ENCODE measurements around the gene PTPRC.

Gene PTPRC

GRCh38 chr1:198622001-198622400 lies 16.8 kb upstream of the PTPRC start:
- DNase-seq, result no peak

- no peak for DNase-seq
These were observed 14.8 kb upstream of the PTPRC start for GRCh38 chr1:198623752-198624647.

GRCh38 chr1:198624648-198624980 lies 14.2 kb upstream of the PTPRC start:
- no peak for DNase-seq

- no peak for DNase-seq
These were observed 11.3 kb upstream of the PTPRC start for GRCh38 chr1:198627436-198628066.

GRCh38 chr1:198628067-198628455 lies 10.8 kb upstream of the PTPRC start:
- no peak for DNase-seq

GRCh38 chr1:198629610-198630009 lies 9.2 kb upstream of the PTPRC start:
- DNase-seq, result no peak

- DNase-seq, result no peak
These were observed 8.0 kb upstream of the PTPRC start for GRCh38 chr1:198630863-198631262.

GRCh38 chr1:198631292-198631691 lies 7.5 kb upstream of the PTPRC start:
- DNase-seq, result no peak

GRCh38 chr1:198632007-198632406 lies 6.8 kb upstream of the PTPRC start:
- DNase-seq, result no peak

- no peak for DNase-seq
These were observed 5.1 kb upstream of the PTPRC start for GRCh38 chr1:198633675-198634121.

- DNase-seq, result no peak
These were observed 2.9 kb upstream of the PTPRC start for GRCh38 chr1:198635964-198636363.

- no peak for DNase-seq
These were observed 2.4 kb upstream of the PTPRC start for GRCh38 chr1:198636391-198636790.

GRCh38 chr1:198637157-198637556 lies 1.7 kb upstream of the PTPRC start:
- no peak for DNase-seq

GRCh38 chr1:198637916-198638437 lies 863 bp upstream of the PTPRC start:
- no peak for DNase-seq

- no peak for DNase-seq
These were observed 399 bp upstream of the PTPRC start for GRCh38 chr1:198638441-198638840.

- no peak for DNase-seq
These were observed 867 bp downstream of the PTPRC start for GRCh38 chr1:198639671-198640143.

- DNase-seq, result no peak
These were observed 1.3 kb downstream of the PTPRC start for GRCh38 chr1:198640174-198640573.

- DNase-seq, result no peak
These were observed 2.7 kb downstream of the PTPRC start for GRCh38 chr1:198641501-198641900.

GRCh38 chr1:198641966-198642668 lies 3.3 kb downstream of the PTPRC start:
- DNase-seq, result no peak

- DNase-seq, result no peak
These were observed 4.1 kb downstream of the PTPRC start for GRCh38 chr1:198642983-198643382.

- no peak for DNase-seq
These were observed 5.0 kb downstream of the PTPRC start for GRCh38 chr1:198643808-198644207.

- DNase-seq, result no peak
These were observed 8.2 kb downstream of the PTPRC start for GRCh38 chr1:198647055-198647454.

- no peak for DNase-seq
These were observed 9.8 kb downstream of the PTPRC start for GRCh38 chr1:198648592-198648991.
